ENCODE data around the gene FRMD3.

FRMD3 gene

DNA sequence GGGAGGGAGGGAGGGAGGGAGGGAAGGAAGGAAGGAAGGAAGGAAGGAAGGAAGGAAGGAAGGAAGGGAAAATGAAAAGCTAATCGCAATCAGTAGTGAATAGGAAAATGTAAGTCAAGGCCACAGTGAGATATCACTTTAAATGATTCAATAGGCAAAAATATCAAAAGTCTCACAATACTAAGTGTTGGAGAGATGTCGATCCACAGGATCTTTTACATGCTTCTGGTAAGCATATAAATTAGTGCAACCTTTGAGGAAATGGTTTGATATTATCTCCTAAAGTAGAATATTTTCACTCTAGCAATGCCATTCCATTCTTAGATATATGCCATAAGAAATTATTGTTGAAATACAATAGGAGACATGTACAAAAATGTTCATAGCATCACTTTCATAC is 58.4 kb downstream of the FRMD3 start:
- TF ChIP-seq ZBTB7A (IDR thresholded peaks at IDR 0.05; ENCODE audit: low read depth) (no peak), EGR1 (IDR thresholded peaks at IDR 0.05) (no peak), TCF12 (IDR thresholded peaks at IDR 0.05; ENCODE audit: low read depth) (no peak), FOXM1 (IDR thresholded peaks at IDR 0.05; ENCODE audit: borderline replicate concordance, low read depth) (no peak), EP300 (IDR thresholded peaks at IDR 0.05; ENCODE audit: borderline replicate concordance) (no peak), CREB1 (IDR thresholded peaks at IDR 0.05; ENCODE audit: low read depth) (no peak), USF1 (IDR thresholded peaks at IDR 0.05) (no peak), YY1 (IDR thresholded peaks at IDR 0.05; ENCODE audit: low read depth) (no peak), RAD21 (IDR thresholded peaks at IDR 0.05; ENCODE audit: low read depth) (no peak), TEAD4 (IDR thresholded peaks at IDR 0.05) (no peak), NFIC (IDR thresholded peaks at IDR 0.05) (no peak), TAF1 (IDR thresholded peaks at IDR 0.05; ENCODE audit: low read depth) (no peak), CEBPB (IDR thresholded peaks at IDR 0.05) (no peak)
- TF ChIP-seq, protein P1, sequence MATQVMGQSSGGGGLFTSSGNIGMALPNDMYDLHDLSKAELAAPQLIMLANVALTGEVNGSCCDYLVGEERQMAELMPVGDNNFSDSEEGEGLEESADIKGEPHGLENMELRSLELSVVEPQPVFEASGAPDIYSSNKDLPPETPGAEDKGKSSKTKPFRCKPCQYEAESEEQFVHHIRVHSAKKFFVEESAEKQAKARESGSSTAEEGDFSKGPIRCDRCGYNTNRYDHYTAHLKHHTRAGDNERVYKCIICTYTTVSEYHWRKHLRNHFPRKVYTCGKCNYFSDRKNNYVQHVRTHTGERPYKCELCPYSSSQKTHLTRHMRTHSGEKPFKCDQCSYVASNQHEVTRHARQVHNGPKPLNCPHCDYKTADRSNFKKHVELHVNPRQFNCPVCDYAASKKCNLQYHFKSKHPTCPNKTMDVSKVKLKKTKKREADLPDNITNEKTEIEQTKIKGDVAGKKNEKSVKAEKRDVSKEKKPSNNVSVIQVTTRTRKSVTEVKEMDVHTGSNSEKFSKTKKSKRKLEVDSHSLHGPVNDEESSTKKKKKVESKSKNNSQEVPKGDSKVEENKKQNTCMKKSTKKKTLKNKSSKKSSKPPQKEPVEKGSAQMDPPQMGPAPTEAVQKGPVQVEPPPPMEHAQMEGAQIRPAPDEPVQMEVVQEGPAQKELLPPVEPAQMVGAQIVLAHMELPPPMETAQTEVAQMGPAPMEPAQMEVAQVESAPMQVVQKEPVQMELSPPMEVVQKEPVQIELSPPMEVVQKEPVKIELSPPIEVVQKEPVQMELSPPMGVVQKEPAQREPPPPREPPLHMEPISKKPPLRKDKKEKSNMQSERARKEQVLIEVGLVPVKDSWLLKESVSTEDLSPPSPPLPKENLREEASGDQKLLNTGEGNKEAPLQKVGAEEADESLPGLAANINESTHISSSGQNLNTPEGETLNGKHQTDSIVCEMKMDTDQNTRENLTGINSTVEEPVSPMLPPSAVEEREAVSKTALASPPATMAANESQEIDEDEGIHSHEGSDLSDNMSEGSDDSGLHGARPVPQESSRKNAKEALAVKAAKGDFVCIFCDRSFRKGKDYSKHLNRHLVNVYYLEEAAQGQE (IDR thresholded peaks at IDR 0.05; ENCODE audit: low read depth) = no peak
- TF ChIP-seq, protein P2, sequence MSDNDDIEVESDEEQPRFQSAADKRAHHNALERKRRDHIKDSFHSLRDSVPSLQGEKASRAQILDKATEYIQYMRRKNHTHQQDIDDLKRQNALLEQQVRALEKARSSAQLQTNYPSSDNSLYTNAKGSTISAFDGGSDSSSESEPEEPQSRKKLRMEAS (IDR thresholded peaks at IDR 0.05) = no peak

GRCh38 chr9:83477571-83477970 is 60.6 kb downstream of the FRMD3 start:
- 0 out of 2 replicates have a peak, but pooled peaks have one; percentile 41 for TF ChIP-seq TCF12 (IDR thresholded peaks at IDR 0.05; ENCODE audit: low read depth)
- no peak for TF ChIP-seq USF1 (IDR thresholded peaks at IDR 0.05)
- peak; percentile 35; the same call in 1 of the 2 replicates for TF ChIP-seq EP300 (IDR thresholded peaks at IDR 0.05; ENCODE audit: borderline replicate concordance)
- TF ChIP-seq NFIC (IDR thresholded peaks at IDR 0.05) = no peak
- TF ChIP-seq, protein P2 (IDR thresholded peaks at IDR 0.05) = no peak
- TF ChIP-seq TAF1 (IDR thresholded peaks at IDR 0.05; ENCODE audit: low read depth) = no peak
- no peak for TF ChIP-seq CREB1 (IDR thresholded peaks at IDR 0.05; ENCODE audit: low read depth)
- TF ChIP-seq EGR1 (IDR thresholded peaks at IDR 0.05) = no peak
- peak; percentile 47 for TF ChIP-seq TEAD4 (IDR thresholded peaks at IDR 0.05)

DNA sequence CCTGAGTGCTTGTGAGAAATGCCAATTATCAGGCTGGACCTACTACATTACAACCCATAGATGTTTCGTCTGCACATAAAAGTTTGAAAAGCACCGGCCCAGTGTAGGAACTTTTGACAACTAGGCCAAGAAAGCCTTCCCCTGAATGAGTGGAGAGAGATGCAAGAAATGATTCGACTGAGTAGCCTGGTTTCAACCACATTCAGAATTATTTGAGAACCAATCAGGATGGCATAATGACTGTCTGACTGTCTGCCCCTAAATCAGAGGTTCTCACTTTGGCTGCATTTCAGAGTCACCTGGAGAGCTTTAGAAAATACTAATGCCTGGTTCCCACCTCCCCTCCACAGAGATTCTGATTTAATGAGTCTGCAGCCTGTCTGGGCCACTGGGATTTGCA is 61.1 kb downstream of the FRMD3 start:
- TF ChIP-seq, protein P2 (IDR thresholded peaks at IDR 0.05) = no peak
- TF ChIP-seq NFIC (IDR thresholded peaks at IDR 0.05) = no peak
- no peak for TF ChIP-seq CREB1 (IDR thresholded peaks at IDR 0.05; ENCODE audit: low read depth)
- TF ChIP-seq YY1 (IDR thresholded peaks at IDR 0.05; ENCODE audit: low read depth) = no peak
- no peak for TF ChIP-seq TCF12 (IDR thresholded peaks at IDR 0.05; ENCODE audit: low read depth)
- no peak for TF ChIP-seq RAD21 (IDR thresholded peaks at IDR 0.05; ENCODE audit: low read depth)
- no peak for TF ChIP-seq FOXM1 (IDR thresholded peaks at IDR 0.05; ENCODE audit: borderline replicate concordance, low read depth)
- no peak for TF ChIP-seq USF1 (IDR thresholded peaks at IDR 0.05)
- TF ChIP-seq EP300 (IDR thresholded peaks at IDR 0.05; ENCODE audit: borderline replicate concordance) = no peak
- TF ChIP-seq ZBTB7A (IDR thresholded peaks at IDR 0.05; ENCODE audit: low read depth) = no peak
- TF ChIP-seq EGR1 (IDR thresholded peaks at IDR 0.05) = no peak
- no peak for TF ChIP-seq TAF1 (IDR thresholded peaks at IDR 0.05; ENCODE audit: low read depth)
- no peak for TF ChIP-seq CEBPB (IDR thresholded peaks at IDR 0.05)
- TF ChIP-seq TEAD4 (IDR thresholded peaks at IDR 0.05) = no peak
- TF ChIP-seq, protein P1 (IDR thresholded peaks at IDR 0.05; ENCODE audit: low read depth) = no peak

GRCh38 chr9:83476513-83476912 is 61.7 kb downstream of the FRMD3 start:
- TF ChIP-seq TCF12 (IDR thresholded peaks at IDR 0.05; ENCODE audit: low read depth) (no peak), RAD21 (IDR thresholded peaks at IDR 0.05; ENCODE audit: low read depth) (no peak), EGR1 (IDR thresholded peaks at IDR 0.05) (no peak), ZBTB7A (IDR thresholded peaks at IDR 0.05; ENCODE audit: low read depth) (no peak), NFIC (IDR thresholded peaks at IDR 0.05) (no peak), USF1 (IDR thresholded peaks at IDR 0.05) (no peak), CREB1 (IDR thresholded peaks at IDR 0.05; ENCODE audit: low read depth) (no peak), TEAD4 (IDR thresholded peaks at IDR 0.05) (no peak), YY1 (IDR thresholded peaks at IDR 0.05; ENCODE audit: low read depth) (no peak), FOXM1 (IDR thresholded peaks at IDR 0.05; ENCODE audit: borderline replicate concordance, low read depth) (no peak), TAF1 (IDR thresholded peaks at IDR 0.05; ENCODE audit: low read depth) (no peak), CEBPB (IDR thresholded peaks at IDR 0.05) (no peak), EP300 (IDR thresholded peaks at IDR 0.05; ENCODE audit: borderline replicate concordance) (no peak)
- TF ChIP-seq, protein P2 (IDR thresholded peaks at IDR 0.05) = no peak
- TF ChIP-seq, protein P1 (IDR thresholded peaks at IDR 0.05; ENCODE audit: low read depth) = no peak
